ENCODE data around the gene BAIAP2L2.

DNA sequence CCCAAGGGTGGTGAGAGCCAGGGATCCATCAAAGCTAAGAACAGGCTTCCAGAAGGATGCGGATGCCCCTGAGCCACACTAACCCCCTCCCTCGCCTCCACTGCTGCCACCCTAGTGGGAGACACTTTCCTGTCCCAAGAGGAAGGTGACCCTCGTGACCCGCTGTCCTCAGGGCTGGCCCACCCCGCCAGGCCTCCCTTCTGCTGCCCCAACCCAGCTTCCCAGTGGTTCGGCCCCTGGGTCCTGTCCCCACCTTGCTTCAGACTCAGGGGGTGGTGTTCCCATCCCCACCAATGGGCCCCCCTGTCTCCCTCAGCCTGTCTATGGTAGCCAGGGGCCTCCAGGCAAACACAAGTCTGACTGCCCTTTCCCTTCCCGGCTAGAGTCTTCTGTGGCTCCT is 59.8 kb downstream of the BAIAP2L2 start:
- no peak for TF ChIP-seq CTCF (IDR thresholded peaks at IDR 0.05)
- TF ChIP-seq POLR2A (IDR thresholded peaks at IDR 0.05): no peak
- TF ChIP-seq POLR2AphosphoS5 (IDR thresholded peaks at IDR 0.05): no peak
